Measurements from ENCODE around the gene ADCY2. TPM values are rescaled to one million over a fixed set of nuclear protein-coding genes. Genes with fewer than 3 reads are reported as not detected.

The ADCY2 gene
- total RNA-seq, 1 experiment from 2014 or later: 31.3 TPM

GRCh38 chr5:7385681-7386080, 10.3 kb upstream of the ADCY2 start:
- Histone ChIP-seq H4K8ac (replicated peaks; ENCODE audit: insufficient read length, low read depth, low read length) (no peak overlapping the region), H2BK120ac (ENCODE audit: low read depth, low read length, poor library complexity, severe bottlenecking) (no peak overlapping the region), H3T11ph (ENCODE audit: low read length) (no peak overlapping the region), H3K56ac (ENCODE audit: insufficient read length, low read depth, low read length) (no peak overlapping the region), H3K79me2 (ENCODE audit: insufficient read depth, low read length) (no peaks in the 10 kb centered on the region), H4K91ac (ENCODE audit: insufficient read length, low read depth, low read length) (no peak overlapping the region), H2BK20ac (ENCODE audit: low read depth, low read length, poor library complexity, severe bottlenecking) (no peak overlapping the region), H2BK5ac (ENCODE audit: insufficient read length, low read length) (no peak overlapping the region), H3K79me1 (ENCODE audit: insufficient read depth, low read depth, low read length, poor library complexity, severe bottlenecking) (no peaks in the 10 kb centered on the region), H3K23ac (ENCODE audit: insufficient read length, low read depth, low read length) (no peak overlapping the region), H3K14ac (ENCODE audit: insufficient read depth, low read length) (no peak overlapping the region), H3K4me1 (ENCODE audit: insufficient read depth, low read length) (no peaks in the 10 kb centered on the region; the same call in 1 of the 2 replicates), H3K4me2 (ENCODE audit: insufficient read depth, insufficient read length, low read length) (no peak overlapping the region), H3K27me3 (ENCODE audit: insufficient read depth, low read length) (no peaks in the 10 kb centered on the region), H3K27ac (ENCODE audit: insufficient read length, low read depth, low read length) (no peak overlapping the region), H3K9ac (ENCODE audit: extremely low read depth, insufficient read length, low read length) (no peak overlapping the region), H3K23me2 (ENCODE audit: insufficient read length, low read depth, low read length, poor library complexity, severe bottlenecking) (no peaks in the 10 kb centered on the region), H4K20me1 (ENCODE audit: control insufficient read depth, insufficient read depth, insufficient read length) (no peaks in the 10 kb centered on the region), H3K9me3 (ENCODE audit: control insufficient read depth, low read depth, low read length) (no peaks in the 10 kb centered on the region), H4K5ac (ENCODE audit: insufficient read length, low read depth, low read length) (no peak overlapping the region), H2BK12ac (ENCODE audit: insufficient read length, low read depth, low read length) (no peak overlapping the region), H3K18ac (ENCODE audit: insufficient read length, low read depth, low read length) (no peak overlapping the region), H2BK15ac (ENCODE audit: low read depth, low read length) (no peak overlapping the region), H2AK5ac (ENCODE audit: insufficient read length, low read length) (no peak overlapping the region), H2AFZ (ENCODE audit: low read length) (no peak overlapping the region), H3K4ac (ENCODE audit: low read depth, low read length) (no peak overlapping the region)
- TF ChIP-seq, protein P1, sequence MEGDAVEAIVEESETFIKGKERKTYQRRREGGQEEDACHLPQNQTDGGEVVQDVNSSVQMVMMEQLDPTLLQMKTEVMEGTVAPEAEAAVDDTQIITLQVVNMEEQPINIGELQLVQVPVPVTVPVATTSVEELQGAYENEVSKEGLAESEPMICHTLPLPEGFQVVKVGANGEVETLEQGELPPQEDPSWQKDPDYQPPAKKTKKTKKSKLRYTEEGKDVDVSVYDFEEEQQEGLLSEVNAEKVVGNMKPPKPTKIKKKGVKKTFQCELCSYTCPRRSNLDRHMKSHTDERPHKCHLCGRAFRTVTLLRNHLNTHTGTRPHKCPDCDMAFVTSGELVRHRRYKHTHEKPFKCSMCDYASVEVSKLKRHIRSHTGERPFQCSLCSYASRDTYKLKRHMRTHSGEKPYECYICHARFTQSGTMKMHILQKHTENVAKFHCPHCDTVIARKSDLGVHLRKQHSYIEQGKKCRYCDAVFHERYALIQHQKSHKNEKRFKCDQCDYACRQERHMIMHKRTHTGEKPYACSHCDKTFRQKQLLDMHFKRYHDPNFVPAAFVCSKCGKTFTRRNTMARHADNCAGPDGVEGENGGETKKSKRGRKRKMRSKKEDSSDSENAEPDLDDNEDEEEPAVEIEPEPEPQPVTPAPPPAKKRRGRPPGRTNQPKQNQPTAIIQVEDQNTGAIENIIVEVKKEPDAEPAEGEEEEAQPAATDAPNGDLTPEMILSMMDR (conservative IDR thresholded peaks at IDR 0.05): no peak
- DNase-seq: no peak
- Mint-ChIP-seq H3K4me1 (peaks cover 3% of the 10 kb centered on the region in 2 experiments; a peak in 1 of 4 replicates), H3K4me3 (no peak overlapping the region), H3K9me3 (no peaks in the 10 kb centered on the region), H3K36me3 (ENCODE audit: insufficient read depth in 1 of 3, low read depth in 3 of 3) (no peaks in the 10 kb centered on the region), H3K27ac (no peak overlapping the region), H3K27me3 (ENCODE audit: low read depth) (peaks cover 2% of the 10 kb centered on the region; the same call in 1 of the 2 replicates)
- WGBS (ENCODE audit: extremely low coverage, insufficient read length, low lambda C conversion rate): no CpG with 5 or more reads among the region's 6 CpGs

All from H9 (cell line).